H1 (cell line): ENCODE measurements around the gene MAPKAP1. TPM values are rescaled to one million over a fixed set of nuclear protein-coding genes. Genes with fewer than 3 reads are reported as not detected.

Source experiments
- CTCF ChIA-PET: fragments of 300-600 bp; sonication (Branson Sonifier 250); formaldehyde crosslinking; loops from one replicate; lab custom pipeline; 2021; ENCODE audit not compliant: partially characterized antibody; lab: Charles Lee
- POLR2A ChIA-PET: fragments of 300-600 bp; sonication (Branson Sonifier 250); formaldehyde crosslinking; loops from one replicate; lab custom pipeline; 2021; ENCODE audit warnings: inconsistent platforms; ENCODE audit not compliant: partially characterized antibody; lab: Charles Lee
- DNase-seq, 2 experiments: peaks; one replicate each; pipeline versions ENCODE4 v3.0.0 to v3.0.0-alpha.2; 2010 to 2022; ENCODE audit warnings: low spot score in 2 of 2, low read depth in 1 of 2, mixed read lengths in 1 of 2
- FAIRE-seq: peaks from 2 replicates; lab custom pipeline; 2011; peaks lifted over from hg19 to GRCh38; lab: Jason Lieb, UNC
- H2AFZ ChIP-seq: 2 replicates; pipeline ENCODE4 v1.8.1; 2012; ENCODE audit warnings: low read length, inconsistent platforms
- H2AK5ac ChIP-seq: 2 replicates; pipeline ENCODE4 v1.6.1; 2013; ENCODE audit warnings: low read depth, low read length
- H2BK120ac ChIP-seq: replicated peaks from 2 replicates; pipeline ENCODE3; 2013; ENCODE audit warnings: low read depth, low read length, inconsistent platforms
- H2BK12ac ChIP-seq: 2 replicates; pipeline ENCODE4 v1.6.1; 2013; ENCODE audit warnings: low read depth, low read length
- H2BK15ac ChIP-seq: 2 replicates; pipeline ENCODE4 v1.6.1; 2013; ENCODE audit warnings: low read length
- H2BK20ac ChIP-seq: 2 replicates; pipeline ENCODE4 v1.6.1; 2013; ENCODE audit warnings: low read length
- H2BK5ac ChIP-seq: 2 replicates; pipeline ENCODE4 v1.6.1; 2013; ENCODE audit warnings: low read depth, low read length
- H3K14ac ChIP-seq: 2 replicates; pipeline ENCODE4 v1.6.1; 2013; ENCODE audit warnings: inconsistent platforms; ENCODE audit not compliant: insufficient read length
- H3K18ac ChIP-seq: 2 replicates; pipeline ENCODE4 v1.6.1; 2013; ENCODE audit warnings: low read length; ENCODE audit errors: extremely low read depth
- H3K23ac ChIP-seq: 2 replicates; pipeline ENCODE4 v1.6.1; 2013; ENCODE audit warnings: inconsistent platforms; ENCODE audit not compliant: insufficient read length
- H3K23me2 ChIP-seq: 2 replicates; pipeline ENCODE4 v1.6.1; 2013; ENCODE audit warnings: low read depth, low read length
- H3K27ac ChIP-seq: 2 replicates; pipeline ENCODE4 v1.6.1; 2011; ENCODE audit warnings: low read depth, low read length, inconsistent platforms
- H3K27me3 ChIP-seq, 4 experiments: replicated peaks in 1 of 4; 1 replicate in 1 of 4; 2 replicates in 3 of 4; pipeline versions ENCODE4 v1.6.1 to v1.8.1; 2011 to 2013; ENCODE audit warnings: low read length in 3 of 4, mild to moderate bottlenecking in 3 of 4, inconsistent platforms in 2 of 4, mixed read lengths in 2 of 4, moderate library complexity in 1 of 4; ENCODE audit not compliant: control insufficient read depth in 3 of 4, insufficient read depth in 3 of 4; ENCODE audit errors: extremely low read depth in 1 of 4
- H3K36me3 ChIP-seq, 4 experiments: 2 replicates each; pipeline versions ENCODE4 v1.6.1 to v1.8.1; 2011 to 2013; ENCODE audit warnings: mild to moderate bottlenecking in 4 of 4, low read length in 3 of 4, moderate library complexity in 2 of 4, control low read depth in 1 of 4, inconsistent platforms in 1 of 4; ENCODE audit not compliant: insufficient read depth in 4 of 4, control insufficient read depth in 2 of 4
- H3K4ac ChIP-seq: replicated peaks from 2 replicates; pipeline ENCODE3; 2013; ENCODE audit warnings: low read length, low read depth, mixed read lengths, inconsistent platforms; ENCODE audit not compliant: insufficient read length
- H3K4me1 ChIP-seq, 4 experiments: replicated peaks in 1 of 4; 1 replicate in 1 of 4; 2 replicates in 3 of 4; pipeline versions ENCODE4 v1.6.1 to v1.8.1; 2011 to 2013; ENCODE audit warnings: low read length in 3 of 4, inconsistent platforms in 2 of 4, mixed read lengths in 1 of 4; ENCODE audit not compliant: insufficient read depth in 4 of 4, control insufficient read depth in 3 of 4
- H3K4me2 ChIP-seq, 2 experiments: 2 replicates each; pipeline versions ENCODE4 v1.6.1 to v1.8.1; 2011 to 2013; ENCODE audit warnings: low read depth in 2 of 2, low read length in 2 of 2, control low read depth in 1 of 2, inconsistent platforms in 1 of 2, mild to moderate bottlenecking in 1 of 2; ENCODE audit not compliant: insufficient read depth in 1 of 2
- H3K4me3 ChIP-seq, 4 experiments: fragments of 200-600, 300-600 bp in 1 of 4; sonication (generic), shearing (Covaris generic), sonication (Bioruptor Twin) in 1 of 4; 2 replicates each; pipeline versions ENCODE4 v1.5.1 to v1.8.1; 2011 to 2016; ENCODE audit warnings: low read length in 4 of 4, low read depth in 3 of 4, control low read depth in 2 of 4, inconsistent platforms in 2 of 4, mild to moderate bottlenecking in 2 of 4, mixed read lengths in 1 of 4, moderate library complexity in 1 of 4; ENCODE audit not compliant: insufficient read depth in 2 of 4; ENCODE audit errors: extremely low read depth in 1 of 4
- H3K56ac ChIP-seq: replicated peaks from 2 replicates; pipeline ENCODE3; 2013; ENCODE audit warnings: low read depth, mild to moderate bottlenecking, mixed read lengths, low read length, inconsistent platforms; ENCODE audit not compliant: insufficient read length
- H3K79me1 ChIP-seq: 2 replicates; pipeline ENCODE4 v1.6.1; 2013; ENCODE audit warnings: low read depth, low read length, control low read depth
- H3K79me2 ChIP-seq, 2 experiments: 2 replicates each; pipeline versions ENCODE4 v1.6.1 to v1.8.1; 2012 to 2013; ENCODE audit warnings: low read length in 2 of 2, mild to moderate bottlenecking in 2 of 2, inconsistent platforms in 1 of 2; ENCODE audit not compliant: insufficient read depth in 2 of 2, control insufficient read depth in 1 of 2
- H3K9ac ChIP-seq, 4 experiments: replicated peaks in 1 of 4; 1 replicate in 1 of 4; 2 replicates in 3 of 4; pipeline versions ENCODE4 v1.6.1 to v1.8.1; 2011 to 2013; ENCODE audit warnings: low read depth in 3 of 4, low read length in 3 of 4, control low read depth in 2 of 4, mild to moderate bottlenecking in 2 of 4, moderate library complexity in 2 of 4, inconsistent platforms in 1 of 4; ENCODE audit errors: extremely low read depth in 1 of 4
- H3K9me3 ChIP-seq, 2 experiments: 2 replicates each; pipeline versions ENCODE4 v1.6.1 to v1.8.1; 2012 to 2013; ENCODE audit warnings: mild to moderate bottlenecking in 2 of 2, moderate library complexity in 2 of 2, control low read depth in 1 of 2, inconsistent platforms in 1 of 2, low read depth in 1 of 2, low read length in 1 of 2, mixed read lengths in 1 of 2; ENCODE audit not compliant: insufficient read depth in 2 of 2
- H4K20me1 ChIP-seq, 2 experiments: replicated peaks in 1 of 2; 2 replicates each; pipeline versions ENCODE3 to v1.8.1; 2011 to 2013; ENCODE audit warnings: inconsistent platforms in 2 of 2, low read length in 2 of 2, mild to moderate bottlenecking in 1 of 2; ENCODE audit not compliant: insufficient read depth in 2 of 2, control insufficient read depth in 1 of 2
- H4K5ac ChIP-seq: 2 replicates; pipeline ENCODE4 v1.6.1; 2013; ENCODE audit warnings: low read length, low read depth, mixed read lengths, inconsistent platforms; ENCODE audit not compliant: insufficient read length
- H4K8ac ChIP-seq: 2 replicates; pipeline ENCODE4 v1.8.0; 2013; ENCODE audit warnings: mild to moderate bottlenecking, moderate library complexity, low read length, inconsistent platforms; ENCODE audit not compliant: insufficient read depth; ENCODE audit errors: extremely low read depth
- H4K91ac ChIP-seq: replicated peaks from 2 replicates; pipeline ENCODE3; 2013; ENCODE audit warnings: low read length, mixed read lengths, inconsistent platforms; ENCODE audit not compliant: insufficient read length
- BRCA1 ChIP-seq: IDR thresholded peaks from 2 replicates; pipeline ENCODE4 v1.6.1; 2012; ENCODE audit warnings: low read depth, low read length, improper control_type of control experiment
- CHD1 ChIP-seq: IDR thresholded peaks from 2 replicates; pipeline ENCODE4 v1.6.1; 2012; ENCODE audit warnings: low read depth, low read length, improper control_type of control experiment
- CHD2 ChIP-seq: IDR thresholded peaks from 2 replicates; pipeline ENCODE4 v1.6.1; 2012; ENCODE audit warnings: low read length, improper control_type of control experiment
- CTBP2 ChIP-seq: IDR thresholded peaks from 2 replicates; pipeline ENCODE4 v1.7.0; 2011; ENCODE audit warnings: borderline replicate concordance, mild to moderate bottlenecking, moderate library complexity, mixed read lengths, low read length; ENCODE audit not compliant: insufficient read depth, insufficient read length
- EP300 ChIP-seq, 2 experiments: IDR thresholded peaks; 1 replicate in 1 of 2; 2 replicates in 1 of 2; pipeline ENCODE4 v1.6.1; 2011 to 2012; ENCODE audit warnings: low read depth in 2 of 2, low read length in 2 of 2, mild to moderate bottlenecking in 2 of 2, borderline replicate concordance in 1 of 2, inconsistent platforms in 1 of 2, moderate library complexity in 1 of 2
- KDM5A ChIP-seq: fragments of 200-600 bp; IDR thresholded peaks from 2 replicates; pipeline ENCODE4 v1.7.1; 2012; ENCODE audit warnings: mild to moderate bottlenecking, low read length, inconsistent platforms, mixed read lengths
- NANOG ChIP-seq: IDR thresholded peaks from 2 replicates; pipeline ENCODE4 v1.6.1; 2011; ENCODE audit warnings: low read length, low read depth, mild to moderate bottlenecking, inconsistent platforms; ENCODE audit not compliant: insufficient read depth, poor library complexity, severe bottlenecking
- POLR2A ChIP-seq, 2 experiments: IDR thresholded peaks; 1 replicate in 1 of 2; 2 replicates in 1 of 2; pipeline ENCODE4 v1.6.1; 2011; ENCODE audit warnings: low read depth in 2 of 2, low read length in 2 of 2, mild to moderate bottlenecking in 2 of 2; ENCODE audit errors: control extremely low read depth in 1 of 2
- RNF2 ChIP-seq: fragments of 200-900, 300-1000 bp; sonication (generic); IDR thresholded peaks from 2 replicates; pipeline ENCODE4 v1.7.1; 2016; ENCODE audit warnings: borderline replicate concordance, low read depth, mild to moderate bottlenecking, antibody characterized with exemption, low read length; ENCODE audit not compliant: poor library complexity, severe bottlenecking; ENCODE audit errors: missing control alignments
- SAP30 ChIP-seq: fragments of 300-600 bp; sonication (generic); IDR thresholded peaks from 2 replicates; pipeline ENCODE4 v1.7.1; 2012; ENCODE audit warnings: low read length, moderate library complexity, mild to moderate bottlenecking, inconsistent platforms; ENCODE audit not compliant: insufficient read depth, insufficient replicate concordance
- SIX5 ChIP-seq: IDR thresholded peaks from 2 replicates; pipeline ENCODE4 v1.6.1; 2011; ENCODE audit warnings: mild to moderate bottlenecking, low read depth, low read length
- SUZ12 ChIP-seq: fragments of 200-600 bp; sonication (generic); IDR thresholded peaks from 2 replicates; pipeline ENCODE4 v1.6.1; 2012; ENCODE audit warnings: mild to moderate bottlenecking, inconsistent platforms, low read length, moderate library complexity, mixed read lengths
- YY1 ChIP-seq: IDR thresholded peaks from 2 replicates; pipeline ENCODE4 v1.6.1; 2011; ENCODE audit warnings: low read depth, mild to moderate bottlenecking, low read length
- WGBS, 2 experiments: shearing (Covaris generic) in 1 of 2; methylation state at CpG; one replicate each; pipeline versions ENCODE4 v1.1.6 to v1.1.7; 2013 to 2015; ENCODE audit warnings: low lambda C conversion rate in 2 of 2, mixed read lengths in 2 of 2, inconsistent platforms in 1 of 2, low coverage in 1 of 2, missing lambda C conversion rate in 1 of 2; ENCODE audit not compliant: insufficient replicate concordance in 2 of 2, insufficient coverage in 1 of 2, insufficient read length in 1 of 2; ENCODE audit errors: extremely low coverage in 1 of 2, missing lambda C conversion rate in 1 of 2; 5-methylcytosine and 5-hydroxymethylcytosine counted together
- polyA plus RNA-seq, 7 experiments: library from polyadenylated mRNA; depleted of rRNA in 3 of 7; stranded (reverse) in 5 of 7; unstranded in 2 of 7; fragments of >200 nt in 5 of 7; fragments of 200-250 nt in 2 of 7; gene quantifications; 1 replicate in 5 of 7; 2 replicates in 1 of 7; 4 replicates in 1 of 7; pipeline versions ENCODE4 v1.2.1 to v1.2.3, GENCODE V29; 2011 to 2013; ENCODE audit warnings: missing spikeins in 2 of 7, mixed read lengths in 2 of 7
- total RNA-seq: library from RNA; stranded (reverse); fragmentation: NEBNext Ultra II Directional; extraction: Animal tissue kit (Norgen Biotek cat#: 25700); gene quantifications from 2 replicates; pipeline ENCODE4 v1.2.1, GENCODE V29; 2021
- TF ChIP-seq, protein P1 (sequence below): IDR thresholded peaks from 2 replicates; pipeline ENCODE4 v1.6.1; 2012; ENCODE audit warnings: inconsistent platforms

The MAPKAP1 gene
- total and polyA plus RNA-seq, 2 of the 8 experiments (the other 6 are each of a cell fraction or from before 2014, with no cell fraction given) = 79.2 to 140 TPM

GRCh38 chr9:125690679-125691078 is 16.3 kb downstream of the MAPKAP1 start:
- H3K79me2 ChIP-seq = peaks cover 6 to 65% of the 10 kb centered on the region in 2 experiments; a peak in 3 of 4 replicates
- no peaks in the 10 kb centered on the region for H4K20me1 ChIP-seq
- H3K23me2 ChIP-seq = no peaks in the 10 kb centered on the region
- 93% methylated on average over 10 of the region's 10 CpGs; no CpG with 5 or more reads in 1 of the 2 experiments for WGBS, 2 experiments
- H3K9ac ChIP-seq = no peak overlapping the region
- H3K36me3 ChIP-seq = no peaks in the 10 kb centered on the region
- no peak overlapping the region for H2BK120ac ChIP-seq
- peaks cover 0 to 7% (median 3%) of the 10 kb centered on the region in 4 experiments; a peak in 6 of 7 replicates for H3K4me1 ChIP-seq
- ChIA-PET POLR2A (no interaction called here), CTCF (no interaction called here)
- no peak overlapping the region for H2AFZ ChIP-seq
- H2BK15ac ChIP-seq = no peak overlapping the region
- no peak overlapping the region for H2AK5ac ChIP-seq
- H4K91ac ChIP-seq = no peak overlapping the region
- H3K79me1 ChIP-seq = peaks cover 6% of the 10 kb centered on the region
- H2BK5ac ChIP-seq = no peak overlapping the region
- H4K8ac ChIP-seq = no peak overlapping the region
- H2BK20ac ChIP-seq = no peak overlapping the region
- H3K56ac ChIP-seq = no peak overlapping the region
- no peak overlapping the region for H2BK12ac ChIP-seq
- H3K4me3 ChIP-seq = no peak overlapping the region
- H3K4ac ChIP-seq = no peak overlapping the region
- no peak overlapping the region for H3K14ac ChIP-seq
- H3K4me2 ChIP-seq = no peak overlapping the region
- H3K9me3 ChIP-seq = no peaks in the 10 kb centered on the region
- H3K27ac ChIP-seq = no peak overlapping the region
- no peak overlapping the region for H4K5ac ChIP-seq
- no peaks in the 10 kb centered on the region for H3K27me3 ChIP-seq
- H3K18ac ChIP-seq = no peak overlapping the region
- DNase-seq (no peak), FAIRE-seq (no peak)
- H3K23ac ChIP-seq = no peak overlapping the region
- TF ChIP-seq POLR2A (IDR thresholded peaks at IDR 0.05; ENCODE audit: control extremely low read depth in 1 of 2, low read depth in 2 of 2, low read length in 2 of 2) (no peak), SIX5 (no peak), EP300 (IDR thresholded peaks at IDR 0.05; ENCODE audit: borderline replicate concordance in 1 of 2, low read depth in 2 of 2, low read length in 2 of 2) (no peak), SUZ12 (no peak), CTBP2 (no peak), RNF2 (no peak), KDM5A (no peak), YY1 (no peak), CHD2 (no peak), CHD1 (no peak), BRCA1 (no peak), NANOG (no peak), SAP30 (no peak)
- TF ChIP-seq, protein P1, sequence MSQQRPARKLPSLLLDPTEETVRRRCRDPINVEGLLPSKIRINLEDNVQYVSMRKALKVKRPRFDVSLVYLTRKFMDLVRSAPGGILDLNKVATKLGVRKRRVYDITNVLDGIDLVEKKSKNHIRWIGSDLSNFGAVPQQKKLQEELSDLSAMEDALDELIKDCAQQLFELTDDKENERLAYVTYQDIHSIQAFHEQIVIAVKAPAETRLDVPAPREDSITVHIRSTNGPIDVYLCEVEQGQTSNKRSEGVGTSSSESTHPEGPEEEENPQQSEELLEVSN = no peak
